Measurements from ENCODE around the gene ADAMTS12. TPM values are rescaled to one million over a fixed set of nuclear protein-coding genes. Genes with fewer than 3 reads are reported as not detected.

Gene ADAMTS12
- total RNA-seq, 1 experiment from 2014 or later: 0.15 TPM

GRCh38 chr5:33857037-33857436, 34.8 kb downstream of the ADAMTS12 start:
- ATAC-seq (no peak), DNase-seq (ENCODE audit: low read depth, low spot score) (no peak)
- no TSS peak for BruUV-seq (replicated peaks)
- intact Hi-C loops (cut with micrococcal nuclease; ENCODE audit: unreplicated experiment) (no loop called here), in situ Hi-C loops (cut with HindIII; ENCODE audit: low pct_unique_long_range_greater_than_20kb, low sequenced_read_pairs) (no loop called here)
- ChIA-PET CTCF (no interaction called here), POLR2A (no interaction called here)
- no peak overlapping the region for H3K4me3 ChIP-seq (ENCODE audit: low read depth in 2 of 2, low read length in 2 of 2)
- no peaks in the 10 kb centered on the region for H3K4me1 ChIP-seq (ENCODE audit: control insufficient read depth, insufficient read depth, low read length)
- no peaks in the 10 kb centered on the region; the same call in 1 of the 2 replicates for H3K27me3 ChIP-seq (ENCODE audit: control insufficient read depth, insufficient read depth, low read length)
- H3K9me3 ChIP-seq (ENCODE audit: control insufficient read depth, insufficient read depth, low read depth, low read length): no peaks in the 10 kb centered on the region
- TF ChIP-seq TCF7L2 (IDR thresholded peaks at IDR 0.05; ENCODE audit: low read depth, low read length): no peak
- no peak for TF ChIP-seq SIN3A (IDR thresholded peaks at IDR 0.05; ENCODE audit: borderline replicate concordance, insufficient read depth, low read depth, low read length)
- no peak for TF ChIP-seq POLR2AphosphoS5 (IDR thresholded peaks at IDR 0.05; ENCODE audit: low read depth, low read length)
- no peak for TF ChIP-seq REST (IDR thresholded peaks at IDR 0.05; ENCODE audit: insufficient read depth in 1 of 2, low read depth in 2 of 2, low read length in 1 of 2)
- TF ChIP-seq CTCF (IDR thresholded peaks at IDR 0.05): no peak
- no peak overlapping the region for H3K27ac ChIP-seq (ENCODE audit: low read length)
- no peaks in the 10 kb centered on the region for H3K36me3 ChIP-seq (ENCODE audit: control insufficient read depth, insufficient read depth, low read length)

- Histone ChIP-seq H3K27ac (ENCODE audit: low read length) (no peak overlapping the region), H3K27me3 (ENCODE audit: control insufficient read depth, insufficient read depth, low read length) (no peaks in the 10 kb centered on the region; the same call in 1 of the 2 replicates), H3K9me3 (ENCODE audit: control insufficient read depth, insufficient read depth, low read depth, low read length) (no peaks in the 10 kb centered on the region), H3K4me1 (ENCODE audit: control insufficient read depth, insufficient read depth, low read length) (no peaks in the 10 kb centered on the region), H3K4me3 (ENCODE audit: low read depth in 2 of 2, low read length in 2 of 2) (no peak overlapping the region), H3K36me3 (ENCODE audit: control insufficient read depth, insufficient read depth, low read length) (no peaks in the 10 kb centered on the region)
- in situ Hi-C loops (cut with HindIII; ENCODE audit: low pct_unique_long_range_greater_than_20kb, low sequenced_read_pairs): no loop called here
- TF ChIP-seq SIN3A (IDR thresholded peaks at IDR 0.05; ENCODE audit: borderline replicate concordance, insufficient read depth, low read depth, low read length) (no peak), CTCF (IDR thresholded peaks at IDR 0.05) (no peak), POLR2AphosphoS5 (IDR thresholded peaks at IDR 0.05; ENCODE audit: low read depth, low read length) (no peak), TCF7L2 (IDR thresholded peaks at IDR 0.05; ENCODE audit: low read depth, low read length) (no peak), REST (IDR thresholded peaks at IDR 0.05; ENCODE audit: insufficient read depth in 1 of 2, low read depth in 2 of 2, low read length in 1 of 2) (no peak)
- no TSS peak for BruUV-seq (replicated peaks)
- ChIA-PET POLR2A (no interaction called here), CTCF (no interaction called here)
- intact Hi-C loops (cut with micrococcal nuclease; ENCODE audit: unreplicated experiment): no loop called here
- DNase-seq (ENCODE audit: low read depth, low spot score) (no peak), ATAC-seq (no peak)
These were observed 36.4 kb downstream of the ADAMTS12 start for GRCh38 chr5:33855396-33855795.
